WTC11 (cell line): ENCODE measurements around the gene MDFIC. TPM values are rescaled to one million over a fixed set of nuclear protein-coding genes. Genes with fewer than 3 reads are reported as not detected.

Source experiments
- ATAC-seq: fragments of 200-7000 bp; cut with Tn5 transposase; 2 replicates; pipeline ENCODE4 v1.10.0; 2021; ENCODE audit warnings: mild to moderate bottlenecking, moderate library complexity
- CTCF ChIA-PET: fragments of 300-600 bp; sonication (Branson Sonifier 250); formaldehyde crosslinking; loops from one replicate; lab custom pipeline; 2021; ENCODE audit warnings: antibody characterized with exemption; lab: Charles Lee
- POLR2A ChIA-PET: fragments of 350-600 bp; sonication (Branson Sonifier 250); formaldehyde crosslinking; loops from one replicate; lab custom pipeline; 2021; ENCODE audit warnings: antibody characterized with exemption; lab: Charles Lee
- DNase-seq: peaks from one replicate; pipeline ENCODE4 v3.0.0; 2021; ENCODE audit warnings: low spot score
- H3K27ac Mint-ChIP-seq: 2 replicates; pipeline ENCODE4 v1.8.0; 2021; ENCODE audit warnings: mixed read lengths
- H3K27me3 Mint-ChIP-seq: 2 replicates; pipeline ENCODE4 v1.8.0; 2021; ENCODE audit warnings: low read depth, mild to moderate bottlenecking, moderate library complexity, mixed read lengths
- H3K36me3 Mint-ChIP-seq: 2 replicates; pipeline ENCODE4 v1.8.0; 2021; ENCODE audit warnings: mixed read lengths
- H3K4me1 Mint-ChIP-seq: 2 replicates; pipeline ENCODE4 v1.8.0; 2022; ENCODE audit warnings: mixed read lengths
- H3K4me3 Mint-ChIP-seq: 2 replicates; pipeline ENCODE4 v1.8.0; 2021; ENCODE audit warnings: mild to moderate bottlenecking, moderate library complexity, mixed read lengths
- H3K9me3 Mint-ChIP-seq: 2 replicates; pipeline ENCODE4 v1.8.0; 2021; ENCODE audit warnings: mixed read lengths
- ETV6 ChIP-seq: sonication (generic); formaldehyde crosslinking; IDR thresholded peaks from 2 replicates; pipeline ENCODE4 v1.8.1; 2022; ENCODE audit warnings: mild to moderate bottlenecking, missing genetic modification reagents
- FOXP4 ChIP-seq: sonication (generic); formaldehyde crosslinking; IDR thresholded peaks from 2 replicates; pipeline ENCODE4 v1.8.0; 2022; ENCODE audit warnings: mild to moderate bottlenecking, missing genetic modification reagents
- GABPB1 ChIP-seq: sonication (generic); formaldehyde crosslinking; IDR thresholded peaks from 2 replicates; pipeline ENCODE4 v1.8.1; 2023; ENCODE audit warnings: mild to moderate bottlenecking, missing genetic modification reagents
- MAX ChIP-seq: sonication (generic); formaldehyde crosslinking; IDR thresholded peaks from 2 replicates; pipeline ENCODE4 v1.8.0; 2022; ENCODE audit warnings: mild to moderate bottlenecking, missing genetic modification reagents
- NFE2L1 ChIP-seq: sonication (generic); formaldehyde crosslinking; IDR thresholded peaks from 2 replicates; pipeline ENCODE4 v1.8.1; 2023; ENCODE audit warnings: missing genetic modification reagents
- NR2C2 ChIP-seq: sonication (generic); formaldehyde crosslinking; IDR thresholded peaks from 2 replicates; pipeline ENCODE4 v1.8.0; 2022; ENCODE audit warnings: mild to moderate bottlenecking, missing genetic modification reagents
- PREB ChIP-seq: sonication (generic); formaldehyde crosslinking; IDR thresholded peaks from 2 replicates; pipeline ENCODE4 v1.8.1; 2022; ENCODE audit warnings: mild to moderate bottlenecking, missing genetic modification reagents, moderate library complexity, borderline replicate concordance
- RELA ChIP-seq: sonication (generic); formaldehyde crosslinking; IDR thresholded peaks from 2 replicates; pipeline ENCODE4 v1.8.1; 2022; ENCODE audit warnings: missing genetic modification reagents, mild to moderate bottlenecking, borderline replicate concordance
- SMAD3 ChIP-seq: sonication (generic); formaldehyde crosslinking; IDR thresholded peaks from 2 replicates; pipeline ENCODE4 v1.8.0; 2022; ENCODE audit warnings: missing genetic modification reagents, mild to moderate bottlenecking, borderline replicate concordance
- USF1 ChIP-seq: sonication (generic); formaldehyde crosslinking; IDR thresholded peaks from 2 replicates; pipeline ENCODE4 v1.8.0; 2022; ENCODE audit warnings: mild to moderate bottlenecking, missing genetic modification reagents
- ZNF121 ChIP-seq: sonication (generic); formaldehyde crosslinking; IDR thresholded peaks from 2 replicates; pipeline ENCODE4 v1.8.0; 2023; ENCODE audit warnings: missing genetic modification reagents
- ZNF423 ChIP-seq: fragments of 250-450 bp; sonication (Bioruptor Pico); IDR thresholded peaks from 2 replicates; pipeline ENCODE4 v2.1.2; 2022; ENCODE audit warnings: mild to moderate bottlenecking, moderate library complexity
- total RNA-seq: library from RNA; stranded (reverse); gene quantifications from 3 replicates; pipeline ENCODE4 v1.2.3, GENCODE V29; 2021
- TF ChIP-seq, protein P1 (sequence below): sonication (generic); formaldehyde crosslinking; conservative IDR thresholded peaks from 2 replicates; pipeline ENCODE4 v1.8.1; 2023; ENCODE audit warnings: mild to moderate bottlenecking, low read depth, missing genetic modification reagents, moderate library complexity
- TF ChIP-seq, protein P2 (sequence below): sonication (generic); formaldehyde crosslinking; IDR thresholded peaks from 2 replicates; pipeline ENCODE4 v1.8.1; 2022; ENCODE audit warnings: low read depth, mild to moderate bottlenecking, moderate library complexity, missing genetic modification reagents, borderline replicate concordance

MDFIC gene
- total RNA-seq, 1 experiment from 2014 or later: 8.4 TPM

- H3K27me3 Mint-ChIP-seq: no peaks in the 10 kb centered on the region
- no peak for ATAC-seq
- ChIA-PET POLR2A (no interaction called here), CTCF (no interaction called here)
- H3K9me3 Mint-ChIP-seq: peaks cover 13% of the 10 kb centered on the region
- H3K4me1 Mint-ChIP-seq: no peaks in the 10 kb centered on the region
- H3K4me3 Mint-ChIP-seq: no peak overlapping the region
- H3K27ac Mint-ChIP-seq: no peak overlapping the region
- H3K36me3 Mint-ChIP-seq: no peaks in the 10 kb centered on the region
- TF ChIP-seq, protein P1, sequence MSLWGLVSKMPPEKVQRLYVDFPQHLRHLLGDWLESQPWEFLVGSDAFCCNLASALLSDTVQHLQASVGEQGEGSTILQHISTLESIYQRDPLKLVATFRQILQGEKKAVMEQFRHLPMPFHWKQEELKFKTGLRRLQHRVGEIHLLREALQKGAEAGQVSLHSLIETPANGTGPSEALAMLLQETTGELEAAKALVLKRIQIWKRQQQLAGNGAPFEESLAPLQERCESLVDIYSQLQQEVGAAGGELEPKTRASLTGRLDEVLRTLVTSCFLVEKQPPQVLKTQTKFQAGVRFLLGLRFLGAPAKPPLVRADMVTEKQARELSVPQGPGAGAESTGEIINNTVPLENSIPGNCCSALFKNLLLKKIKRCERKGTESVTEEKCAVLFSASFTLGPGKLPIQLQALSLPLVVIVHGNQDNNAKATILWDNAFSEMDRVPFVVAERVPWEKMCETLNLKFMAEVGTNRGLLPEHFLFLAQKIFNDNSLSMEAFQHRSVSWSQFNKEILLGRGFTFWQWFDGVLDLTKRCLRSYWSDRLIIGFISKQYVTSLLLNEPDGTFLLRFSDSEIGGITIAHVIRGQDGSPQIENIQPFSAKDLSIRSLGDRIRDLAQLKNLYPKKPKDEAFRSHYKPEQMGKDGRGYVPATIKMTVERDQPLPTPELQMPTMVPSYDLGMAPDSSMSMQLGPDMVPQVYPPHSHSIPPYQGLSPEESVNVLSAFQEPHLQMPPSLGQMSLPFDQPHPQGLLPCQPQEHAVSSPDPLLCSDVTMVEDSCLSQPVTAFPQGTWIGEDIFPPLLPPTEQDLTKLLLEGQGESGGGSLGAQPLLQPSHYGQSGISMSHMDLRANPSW (CRISPR knock-in tag): no peak
- TF ChIP-seq ZNF121: no peak
- TF ChIP-seq RELA (CRISPR knock-in tag): no peak
- TF ChIP-seq PREB (CRISPR knock-in tag): no peak
- no peak for TF ChIP-seq FOXP4 (CRISPR knock-in tag)
- TF ChIP-seq NR2C2: no peak
- TF ChIP-seq, all 79 proteins: peak for 0
- no peak for DNase-seq
Measured at GRCh38 chr7:114910787-114911186, 11.1 kb upstream of the MDFIC start.

GRCh38 chr7:114911411-114911810 lies 10.5 kb upstream of the MDFIC start:
- Mint-ChIP-seq H3K27ac (no peak overlapping the region), H3K4me3 (no peak overlapping the region), H3K9me3 (peaks cover 13% of the 10 kb centered on the region), H3K4me1 (peaks cover 4% of the 10 kb centered on the region), H3K36me3 (no peaks in the 10 kb centered on the region), H3K27me3 (no peaks in the 10 kb centered on the region)
- ChIA-PET CTCF (no interaction called here), POLR2A (no interaction called here)
- DNase-seq (no peak), ATAC-seq (no peak)
- TF ChIP-seq NFE2L1 (CRISPR knock-in tag): no peak
- no peak for TF ChIP-seq USF1
- TF ChIP-seq, protein P2, sequence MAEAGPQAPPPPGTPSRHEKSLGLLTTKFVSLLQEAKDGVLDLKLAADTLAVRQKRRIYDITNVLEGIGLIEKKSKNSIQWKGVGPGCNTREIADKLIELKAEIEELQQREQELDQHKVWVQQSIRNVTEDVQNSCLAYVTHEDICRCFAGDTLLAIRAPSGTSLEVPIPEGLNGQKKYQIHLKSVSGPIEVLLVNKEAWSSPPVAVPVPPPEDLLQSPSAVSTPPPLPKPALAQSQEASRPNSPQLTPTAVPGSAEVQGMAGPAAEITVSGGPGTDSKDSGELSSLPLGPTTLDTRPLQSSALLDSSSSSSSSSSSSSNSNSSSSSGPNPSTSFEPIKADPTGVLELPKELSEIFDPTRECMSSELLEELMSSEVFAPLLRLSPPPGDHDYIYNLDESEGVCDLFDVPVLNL (CRISPR knock-in tag): no peak
- TF ChIP-seq, protein P1 (CRISPR knock-in tag): no peak
- no peak for TF ChIP-seq MAX (CRISPR knock-in tag)
- TF ChIP-seq SMAD3 (CRISPR knock-in tag): no peak
- no peak for TF ChIP-seq ETV6 (CRISPR knock-in tag)
- TF ChIP-seq GABPB1 (CRISPR knock-in tag): no peak
- no peak for TF ChIP-seq ZNF423
